Measurements from ENCODE around the gene ZNF524. TPM values are rescaled to one million over a fixed set of nuclear protein-coding genes. Genes with fewer than 3 reads are reported as not detected.
A peak's percentile ranks its signal among the peaks of the same experiment; 100 is the strongest.

Gene ZNF524
- total and polyA plus RNA-seq, 4 donors, result 12.6 to 62.5 (median 28.2) TPM

DNA sequence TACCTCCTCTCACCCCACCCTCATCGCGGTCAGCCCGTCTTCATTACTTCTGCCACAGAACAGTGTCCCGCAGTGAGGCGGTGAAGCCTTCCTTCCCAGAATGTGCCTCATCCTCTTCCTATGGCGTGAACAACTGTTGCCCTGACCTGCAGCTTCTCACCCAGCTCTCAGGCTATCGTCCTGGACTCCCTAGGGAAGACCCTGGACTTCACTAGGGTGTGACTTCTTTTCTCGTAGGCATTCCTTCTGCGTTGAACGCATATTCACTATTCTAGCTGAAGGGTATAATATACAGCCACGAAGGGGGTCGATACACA is 6.3 kb downstream of the ZNF524 start:
- Histone ChIP-seq H3K4me3 (no peak overlapping the region), H3K9ac (ENCODE audit: insufficient read depth in 1 of 2, low read length in 2 of 2) (peak overlapping the region in 1 of 2 donors; percentile 78), H3K27ac (ENCODE audit: low read depth in 1 of 2, low read length in 1 of 2) (peak overlapping the region; percentile 95 to 97), H3K36me3 (ENCODE audit: control insufficient read depth in 4 of 4, insufficient read depth in 4 of 4, low read length in 4 of 4) (peaks cover 0 to 19% (median 13%) of the 10 kb centered on the region in 4 donors), H3K27me3 (ENCODE audit: control insufficient read depth in 3 of 3, insufficient read depth in 3 of 3, low read length in 2 of 3) (no peaks in the 10 kb centered on the region), H3K9me3 (ENCODE audit: control insufficient read depth in 4 of 4, insufficient read depth in 3 of 4, low read length in 3 of 4) (no peaks in the 10 kb centered on the region), H3K4me1 (ENCODE audit: control insufficient read depth in 5 of 5, insufficient read depth in 5 of 5, low read length in 5 of 5) (peaks cover 0 to 17% (median 6%) of the 10 kb centered on the region in 5 donors)
- TF ChIP-seq, protein P1, sequence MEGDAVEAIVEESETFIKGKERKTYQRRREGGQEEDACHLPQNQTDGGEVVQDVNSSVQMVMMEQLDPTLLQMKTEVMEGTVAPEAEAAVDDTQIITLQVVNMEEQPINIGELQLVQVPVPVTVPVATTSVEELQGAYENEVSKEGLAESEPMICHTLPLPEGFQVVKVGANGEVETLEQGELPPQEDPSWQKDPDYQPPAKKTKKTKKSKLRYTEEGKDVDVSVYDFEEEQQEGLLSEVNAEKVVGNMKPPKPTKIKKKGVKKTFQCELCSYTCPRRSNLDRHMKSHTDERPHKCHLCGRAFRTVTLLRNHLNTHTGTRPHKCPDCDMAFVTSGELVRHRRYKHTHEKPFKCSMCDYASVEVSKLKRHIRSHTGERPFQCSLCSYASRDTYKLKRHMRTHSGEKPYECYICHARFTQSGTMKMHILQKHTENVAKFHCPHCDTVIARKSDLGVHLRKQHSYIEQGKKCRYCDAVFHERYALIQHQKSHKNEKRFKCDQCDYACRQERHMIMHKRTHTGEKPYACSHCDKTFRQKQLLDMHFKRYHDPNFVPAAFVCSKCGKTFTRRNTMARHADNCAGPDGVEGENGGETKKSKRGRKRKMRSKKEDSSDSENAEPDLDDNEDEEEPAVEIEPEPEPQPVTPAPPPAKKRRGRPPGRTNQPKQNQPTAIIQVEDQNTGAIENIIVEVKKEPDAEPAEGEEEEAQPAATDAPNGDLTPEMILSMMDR (IDR thresholded peaks at IDR 0.05; ENCODE audit: control extremely low read depth, extremely low read depth), result no peak
- no peak for ATAC-seq (ENCODE audit: insufficient read depth, low FRiP score)
- 22% methylated on average over 12 of the region's 12 CpGs for WGBS, 2 donors
- DNase-seq, result no peak

DNA sequence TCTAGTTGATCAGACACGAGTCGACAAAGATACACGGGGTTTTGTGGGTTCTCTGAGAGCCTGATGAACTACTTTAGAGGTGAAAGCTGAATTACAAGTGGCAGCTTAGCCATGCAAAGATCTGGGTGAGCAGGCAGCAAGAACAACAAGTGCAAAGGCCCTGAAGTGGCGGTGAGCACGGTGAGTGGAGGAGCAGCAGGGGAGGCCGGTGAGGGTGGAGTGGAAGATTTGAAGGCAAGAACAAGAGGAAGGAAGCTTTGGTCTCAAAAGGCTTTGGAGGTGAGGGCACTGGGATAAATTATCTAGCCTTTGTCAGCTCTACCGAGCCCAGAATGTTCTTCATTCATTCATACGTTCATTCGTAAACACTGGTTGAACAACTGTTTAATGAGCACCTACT is 6.7 kb downstream of the ZNF524 start:
- TF ChIP-seq, protein P1 (IDR thresholded peaks at IDR 0.05; ENCODE audit: control extremely low read depth, extremely low read depth), result no peak
- Histone ChIP-seq H3K36me3 (ENCODE audit: control insufficient read depth in 4 of 4, insufficient read depth in 4 of 4, low read length in 4 of 4) (peaks cover 0 to 19% (median 13%) of the 10 kb centered on the region in 4 donors), H3K27me3 (ENCODE audit: control insufficient read depth in 3 of 3, insufficient read depth in 3 of 3, low read length in 2 of 3) (no peaks in the 10 kb centered on the region), H3K9me3 (ENCODE audit: control insufficient read depth in 4 of 4, insufficient read depth in 3 of 4, low read length in 3 of 4) (no peaks in the 10 kb centered on the region), H3K4me3 (no peak overlapping the region), H3K4me1 (ENCODE audit: control insufficient read depth in 5 of 5, insufficient read depth in 5 of 5, low read length in 5 of 5) (peaks cover 0 to 17% (median 6%) of the 10 kb centered on the region in 5 donors), H3K27ac (ENCODE audit: low read depth in 1 of 2, low read length in 1 of 2) (peak overlapping the region in 1 of 2 donors; percentile 7), H3K9ac (ENCODE audit: insufficient read depth in 1 of 2, low read length in 2 of 2) (no peak overlapping the region)
- ATAC-seq (ENCODE audit: insufficient read depth, low FRiP score) (no peak), DNase-seq (no peak)
- 61 to 69% methylated on average over 9 of the region's 9 CpGs for WGBS, 2 donors

DNA sequence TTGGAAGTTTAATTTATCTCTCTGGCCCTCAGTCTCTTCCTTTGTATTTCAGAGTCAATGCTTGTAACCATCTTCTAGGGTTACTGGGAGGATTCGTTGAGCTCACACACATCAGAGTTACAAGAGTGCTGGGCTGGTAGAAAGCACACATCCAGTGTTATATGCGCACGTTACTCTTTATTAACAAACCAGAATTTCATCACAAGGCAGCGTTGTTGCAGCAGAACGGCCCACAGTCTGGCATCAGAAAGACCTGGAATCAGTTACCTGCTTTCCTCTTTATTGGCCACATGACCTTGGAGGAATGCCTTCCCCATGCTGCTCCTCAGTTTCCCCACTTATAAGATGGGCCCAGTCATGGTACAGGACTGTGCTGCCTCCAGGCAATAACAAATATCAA is 9.2 kb downstream of the ZNF524 start:
- H3K9ac ChIP-seq (ENCODE audit: insufficient read depth in 1 of 2, low read length in 2 of 2), result no peak overlapping the region
- peaks cover under 1 to 23% (median 13%) of the 10 kb centered on the region in 4 donors for H3K36me3 ChIP-seq (ENCODE audit: control insufficient read depth in 4 of 4, insufficient read depth in 4 of 4, low read length in 4 of 4)
- whole genome bisulfite sequencing, 2 donors, result 54 to 82% methylated on average over 5 of the region's 5 CpGs
- DNase-seq, result no peak
- H3K9me3 ChIP-seq (ENCODE audit: control insufficient read depth in 4 of 4, insufficient read depth in 3 of 4, low read length in 3 of 4), result no peaks in the 10 kb centered on the region
- TF ChIP-seq, protein P1 (IDR thresholded peaks at IDR 0.05; ENCODE audit: control extremely low read depth, extremely low read depth), result no peak
- ATAC-seq (ENCODE audit: insufficient read depth, low FRiP score), result no peak
- H3K27ac ChIP-seq (ENCODE audit: low read depth in 1 of 2, low read length in 1 of 2), result no peak overlapping the region
- no peak overlapping the region for H3K4me3 ChIP-seq
- no peaks in the 10 kb centered on the region for H3K27me3 ChIP-seq (ENCODE audit: control insufficient read depth in 3 of 3, insufficient read depth in 3 of 3, low read length in 2 of 3)
- peaks cover 0 to 17% (median 6%) of the 10 kb centered on the region in 5 donors for H3K4me1 ChIP-seq (ENCODE audit: control insufficient read depth in 5 of 5, insufficient read depth in 5 of 5, low read length in 5 of 5)

Measured in lung (tissue), 12 donors.